NB4 (cell line): Measurements from ENCODE around the gene LENG8.

Experiments
- DNase-seq: peaks from one replicate; pipeline ENCODE4 v3.0.0; 2010; ENCODE audit warnings: low read depth
- H3K4me3 ChIP-seq: one replicate; pipeline ENCODE4 v1.5.1; 2011; ENCODE audit warnings: mild to moderate bottlenecking, low read depth, low read length, moderate library complexity
- MYC ChIP-seq: IDR thresholded peaks from 2 replicates; pipeline ENCODE4 v1.6.1; 2011; ENCODE audit warnings: low read depth, low read length
- POLR2A ChIP-seq: IDR thresholded peaks from 2 replicates; pipeline ENCODE4 v1.6.1; 2011; ENCODE audit warnings: mild to moderate bottlenecking; ENCODE audit not compliant: insufficient read length; ENCODE audit errors: extremely low read depth
- TF ChIP-seq, protein P1 (sequence below): IDR thresholded peaks from one replicate; pipeline ENCODE4 v1.5.1; 2012; ENCODE audit warnings: low read depth, low read length
- TF ChIP-seq, protein P2 (sequence below): IDR thresholded peaks from 2 replicates; pipeline ENCODE4 v1.6.1; 2011; ENCODE audit warnings: low read depth, low read length

LENG8 gene

GRCh38 chr19:54448774-54449700 lies at the start of gene LENG8:
TSS of gene LENG8 (plus strand) at chr19:54449199. CDS start at chr19:54451345, 2,146 bp downstream.
- peak; percentile 96 for DNase-seq
- peak; percentile 52; the same call in 1 of the 2 replicates for TF ChIP-seq MYC
- TF ChIP-seq POLR2A: peak; percentile 88
- TF ChIP-seq, protein P1, sequence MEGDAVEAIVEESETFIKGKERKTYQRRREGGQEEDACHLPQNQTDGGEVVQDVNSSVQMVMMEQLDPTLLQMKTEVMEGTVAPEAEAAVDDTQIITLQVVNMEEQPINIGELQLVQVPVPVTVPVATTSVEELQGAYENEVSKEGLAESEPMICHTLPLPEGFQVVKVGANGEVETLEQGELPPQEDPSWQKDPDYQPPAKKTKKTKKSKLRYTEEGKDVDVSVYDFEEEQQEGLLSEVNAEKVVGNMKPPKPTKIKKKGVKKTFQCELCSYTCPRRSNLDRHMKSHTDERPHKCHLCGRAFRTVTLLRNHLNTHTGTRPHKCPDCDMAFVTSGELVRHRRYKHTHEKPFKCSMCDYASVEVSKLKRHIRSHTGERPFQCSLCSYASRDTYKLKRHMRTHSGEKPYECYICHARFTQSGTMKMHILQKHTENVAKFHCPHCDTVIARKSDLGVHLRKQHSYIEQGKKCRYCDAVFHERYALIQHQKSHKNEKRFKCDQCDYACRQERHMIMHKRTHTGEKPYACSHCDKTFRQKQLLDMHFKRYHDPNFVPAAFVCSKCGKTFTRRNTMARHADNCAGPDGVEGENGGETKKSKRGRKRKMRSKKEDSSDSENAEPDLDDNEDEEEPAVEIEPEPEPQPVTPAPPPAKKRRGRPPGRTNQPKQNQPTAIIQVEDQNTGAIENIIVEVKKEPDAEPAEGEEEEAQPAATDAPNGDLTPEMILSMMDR: no peak
- TF ChIP-seq, protein P2, sequence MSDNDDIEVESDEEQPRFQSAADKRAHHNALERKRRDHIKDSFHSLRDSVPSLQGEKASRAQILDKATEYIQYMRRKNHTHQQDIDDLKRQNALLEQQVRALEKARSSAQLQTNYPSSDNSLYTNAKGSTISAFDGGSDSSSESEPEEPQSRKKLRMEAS: peak; percentile 56; the same call in 1 of the 2 replicates
- H3K4me3 ChIP-seq: peak within 1 kb of the TSS; percentile 94

DNA sequence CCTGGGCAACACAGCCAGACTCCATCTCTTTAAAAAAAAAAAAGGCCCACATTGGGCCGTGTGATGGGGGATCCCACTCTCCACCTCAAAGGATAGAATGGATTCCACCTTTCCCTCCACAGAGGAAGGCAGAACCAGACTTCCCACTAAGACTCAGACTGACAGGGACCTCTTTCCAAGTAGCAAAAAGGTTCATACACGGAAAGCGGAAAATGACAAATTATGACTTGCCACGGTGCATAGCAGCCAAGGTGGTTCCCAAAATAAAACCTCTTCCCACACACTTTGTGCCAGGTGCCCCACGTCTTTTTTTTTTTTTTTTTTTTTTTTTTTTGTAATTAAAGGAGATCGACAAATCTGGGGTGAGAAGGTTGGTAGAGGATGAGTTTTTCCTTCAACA lies 48.1 kb upstream of the LENG8 start:
- DNase-seq: no peak
- TF ChIP-seq POLR2A: no peak
- TF ChIP-seq, protein P1: no peak
- TF ChIP-seq, protein P2: no peak
- TF ChIP-seq MYC: no peak
- no peak overlapping the region for H3K4me3 ChIP-seq

- TF ChIP-seq, protein P1: no peak
- TF ChIP-seq POLR2A (no peak), MYC (no peak)
- TF ChIP-seq, protein P2: no peak
- H3K4me3 ChIP-seq: no peak overlapping the region
- DNase-seq: no peak
Measured at GRCh38 chr19:54403054-54403453, 45.9 kb upstream of the LENG8 start.

GRCh38 chr19:54405628-54406027 lies 43.4 kb upstream of the LENG8 start:
- TF ChIP-seq, protein P2: no peak
- DNase-seq: no peak
- H3K4me3 ChIP-seq: no peak overlapping the region

DNA sequence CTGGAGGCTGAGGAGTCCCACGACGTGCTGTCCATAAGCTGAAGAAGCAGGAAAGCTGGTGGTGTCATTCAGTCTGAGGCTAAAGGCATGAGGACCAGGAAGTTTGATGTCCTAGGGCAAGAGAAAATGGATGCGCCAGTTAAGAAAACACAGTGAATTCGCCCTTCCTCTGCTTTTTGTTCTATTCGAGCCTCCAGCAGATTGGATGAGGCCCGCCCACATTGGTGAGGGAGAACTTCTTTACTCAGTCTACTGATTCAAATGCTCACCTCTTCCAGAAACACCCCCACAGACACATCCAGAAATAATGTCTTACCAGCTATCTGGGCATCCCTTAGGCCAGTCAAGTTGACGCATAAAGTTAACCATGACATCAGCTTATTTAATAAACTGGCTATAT lies 41.2 kb upstream of the LENG8 start:
- TF ChIP-seq, protein P1: no peak
- no peak for TF ChIP-seq MYC
- H3K4me3 ChIP-seq: no peak overlapping the region
- no peak for DNase-seq

- no peak for TF ChIP-seq MYC
- TF ChIP-seq, protein P1: no peak
- TF ChIP-seq POLR2A: no peak
- TF ChIP-seq, protein P2: no peak
- H3K4me3 ChIP-seq: no peak overlapping the region
- no peak for DNase-seq
Measured at GRCh38 chr19:54408456-54409026, 40.5 kb upstream of the LENG8 start.
